Endodermal cell (in vitro differentiated cells): ENCODE measurements around the gene CDH23. TPM values are rescaled to one million over a fixed set of nuclear protein-coding genes. Genes with fewer than 3 reads are reported as not detected.

Experiments used
- DNase-seq: peaks from one replicate; pipeline ENCODE4 v3.0.0-alpha.2; 2017
- H3K27ac ChIP-seq: 2 replicates; pipeline ENCODE4 v1.5.1; 2013; ENCODE audit warnings: mild to moderate bottlenecking, low read depth, low read length, moderate library complexity
- H3K27me3 ChIP-seq: 2 replicates; pipeline ENCODE4 v1.6.1; 2013; ENCODE audit warnings: mild to moderate bottlenecking, low read length, moderate library complexity; ENCODE audit not compliant: insufficient read depth, control insufficient read depth, poor library complexity, severe bottlenecking
- H3K36me3 ChIP-seq: 2 replicates; pipeline ENCODE4 v1.7.0; 2013; ENCODE audit warnings: mild to moderate bottlenecking, low read length, moderate library complexity; ENCODE audit not compliant: control insufficient read depth, insufficient read depth
- H3K4me1 ChIP-seq: one replicate; pipeline ENCODE4 v1.7.0; 2013; ENCODE audit warnings: low read length; ENCODE audit not compliant: control insufficient read depth, insufficient read depth
- H3K4me3 ChIP-seq: 2 replicates; pipeline ENCODE4 v1.5.1; 2013; ENCODE audit warnings: mild to moderate bottlenecking, low read length, moderate library complexity
- H3K9ac ChIP-seq: 2 replicates; pipeline ENCODE4 v1.6.1; 2013; ENCODE audit warnings: mild to moderate bottlenecking, low read length, moderate library complexity; ENCODE audit not compliant: poor library complexity, severe bottlenecking; ENCODE audit errors: extremely low read depth
- H3K9me3 ChIP-seq: 2 replicates; pipeline ENCODE4 v1.6.1; 2013; ENCODE audit warnings: mild to moderate bottlenecking, low read length, moderate library complexity; ENCODE audit not compliant: control insufficient read depth
- H3K27ac Mint-ChIP-seq: 2 replicates; pipeline ENCODE4 v1.8.0; 2020; ENCODE audit warnings: mixed read lengths
- H3K27me3 Mint-ChIP-seq: 2 replicates; pipeline ENCODE4 v1.8.0; 2021; ENCODE audit warnings: mild to moderate bottlenecking, mixed read lengths; ENCODE audit not compliant: insufficient read depth
- H3K36me3 Mint-ChIP-seq: 2 replicates; pipeline ENCODE4 v1.8.0; 2020; ENCODE audit warnings: low read depth, mixed read lengths
- H3K4me1 Mint-ChIP-seq: 2 replicates; pipeline ENCODE4 v1.8.0; 2020; ENCODE audit warnings: mixed read lengths
- H3K4me3 Mint-ChIP-seq: 2 replicates; pipeline ENCODE4 v1.8.0; 2020; ENCODE audit warnings: mild to moderate bottlenecking, moderate library complexity, mixed read lengths
- H3K9me3 Mint-ChIP-seq: 2 replicates; pipeline ENCODE4 v1.8.0; 2020; ENCODE audit warnings: mild to moderate bottlenecking, mixed read lengths
- CTCF ChIP-seq: fragments of 200-600 bp; sonication (generic); conservative IDR thresholded peaks from 2 replicates; pipeline ENCODE4 v1.5.0; 2021; ENCODE audit warnings: antibody characterized with exemption, mild to moderate bottlenecking
- WGBS, 2 experiments: methylation state at CpG; one replicate each; pipeline versions ENCODE4 v1.1.5 to v1.1.7; 2013; ENCODE audit warnings: missing lambda C conversion rate in 2 of 2, mixed read lengths in 1 of 2; ENCODE audit not compliant: insufficient coverage in 1 of 2, insufficient read length in 1 of 2; 5-methylcytosine and 5-hydroxymethylcytosine counted together
- total RNA-seq, 2 donors: library from RNA; stranded (reverse); fragmentation: NEBNext Ultra II Directional in 1 of 2; extraction: Animal tissue kit (Norgen Biotek cat#: 25700) in 1 of 2; gene quantifications; 2 replicates in 1 of 2; 3 replicates in 1 of 2; pipeline ENCODE4 v1.2.1, GENCODE V29; 2021

CDH23 gene
- total RNA-seq, 2 donors from 2014 or later: 2.1 to 4.2 TPM

- H3K36me3 ChIP-seq: no peaks in the 10 kb centered on the region
- Mint-ChIP-seq H3K36me3 (no peaks in the 10 kb centered on the region), H3K27ac (no peak overlapping the region), H3K4me1 (peaks cover 4% of the 10 kb centered on the region), H3K9me3 (no peaks in the 10 kb centered on the region), H3K27me3 (no peaks in the 10 kb centered on the region), H3K4me3 (no peak overlapping the region)
- no peak overlapping the region for H3K9ac ChIP-seq
- H3K4me1 ChIP-seq: no peaks in the 10 kb centered on the region
- no peaks in the 10 kb centered on the region for H3K9me3 ChIP-seq
- 94 to 100% methylated on average over 3 of the region's 3 CpGs for WGBS, 2 experiments
- H3K27me3 ChIP-seq: no peaks in the 10 kb centered on the region
- H3K4me3 ChIP-seq: no peak overlapping the region
- TF ChIP-seq CTCF: no peak
- DNase-seq: no peak
- no peak overlapping the region for H3K27ac ChIP-seq
Measured at GRCh38 chr10:71551970-71552369, 155.2 kb downstream of the CDH23 start.

- Histone ChIP-seq H3K9ac (no peak overlapping the region), H3K27ac (no peak overlapping the region), H3K4me1 (no peaks in the 10 kb centered on the region), H3K9me3 (no peaks in the 10 kb centered on the region), H3K4me3 (no peak overlapping the region), H3K36me3 (no peaks in the 10 kb centered on the region), H3K27me3 (no peaks in the 10 kb centered on the region)
- 26 to 52% methylated on average over 3 to 5 of the region's 5 CpGs for WGBS, 2 experiments
- Mint-ChIP-seq H3K27me3 (no peaks in the 10 kb centered on the region), H3K4me3 (no peak overlapping the region), H3K4me1 (peaks cover 4% of the 10 kb centered on the region), H3K36me3 (no peaks in the 10 kb centered on the region), H3K27ac (no peak overlapping the region), H3K9me3 (no peaks in the 10 kb centered on the region)
- no peak for TF ChIP-seq CTCF
- no peak for DNase-seq
Measured at GRCh38 chr10:71553432-71553831, 156.7 kb downstream of the CDH23 start.

GRCh38 chr10:71554671-71555070 is 158.0 kb downstream of the CDH23 start:
- DNase-seq: no peak
- no peak overlapping the region for H3K4me3 Mint-ChIP-seq
- H3K36me3 Mint-ChIP-seq: no peaks in the 10 kb centered on the region
- peaks cover 4% of the 10 kb centered on the region for H3K4me1 Mint-ChIP-seq
- Histone ChIP-seq H3K9ac (no peak overlapping the region), H3K4me1 (no peaks in the 10 kb centered on the region), H3K27me3 (no peaks in the 10 kb centered on the region), H3K9me3 (no peaks in the 10 kb centered on the region), H3K4me3 (no peak overlapping the region), H3K27ac (no peak overlapping the region), H3K36me3 (no peaks in the 10 kb centered on the region)
- H3K27me3 Mint-ChIP-seq: no peaks in the 10 kb centered on the region
- H3K9me3 Mint-ChIP-seq: no peaks in the 10 kb centered on the region
- TF ChIP-seq CTCF: no peak
- WGBS, 2 experiments: 79 to 86% methylated on average over 1 to 2 of the region's 2 CpGs
- H3K27ac Mint-ChIP-seq: no peak overlapping the region
